LHCN-M2 (cell line): ENCODE results near the gene ARID1B. TPM values are rescaled to one million over a fixed set of nuclear protein-coding genes. Genes with fewer than 3 reads are reported as not detected.

Source experiments
- DNase-seq: peaks from one replicate; pipeline ENCODE4 v3.0.0-alpha.2; 2012; ENCODE audit warnings: low read depth
- total RNA-seq: library from RNA; depleted of rRNA; stranded (reverse); fragments of >200 nt; gene quantifications from 2 replicates; pipeline ENCODE4 v1.2.3, GENCODE V29; 2014

ARID1B gene
- total RNA-seq, 1 experiment from 2014 or later = 19.0 TPM

DNA sequence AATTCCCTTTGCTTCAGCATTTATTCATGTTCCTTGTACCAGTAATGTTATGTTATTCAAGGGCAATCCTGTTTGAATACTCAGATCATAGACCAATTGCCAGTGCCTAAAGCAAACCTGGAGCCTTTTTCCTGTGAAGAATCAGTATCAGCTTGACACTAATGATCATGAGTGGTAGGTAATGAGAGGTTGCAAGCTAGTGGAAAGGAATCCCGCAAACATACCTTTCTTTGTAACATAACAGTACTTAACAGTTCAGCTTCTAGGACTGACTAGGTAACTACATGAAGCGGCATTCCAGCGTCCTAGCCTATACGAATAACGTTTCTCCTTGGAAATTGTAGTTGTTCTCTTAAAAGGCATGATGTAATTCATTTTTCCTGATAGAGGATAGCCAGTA, 292.4 kb downstream of the ARID1B start:
- DNase-seq = no peak

DNA sequence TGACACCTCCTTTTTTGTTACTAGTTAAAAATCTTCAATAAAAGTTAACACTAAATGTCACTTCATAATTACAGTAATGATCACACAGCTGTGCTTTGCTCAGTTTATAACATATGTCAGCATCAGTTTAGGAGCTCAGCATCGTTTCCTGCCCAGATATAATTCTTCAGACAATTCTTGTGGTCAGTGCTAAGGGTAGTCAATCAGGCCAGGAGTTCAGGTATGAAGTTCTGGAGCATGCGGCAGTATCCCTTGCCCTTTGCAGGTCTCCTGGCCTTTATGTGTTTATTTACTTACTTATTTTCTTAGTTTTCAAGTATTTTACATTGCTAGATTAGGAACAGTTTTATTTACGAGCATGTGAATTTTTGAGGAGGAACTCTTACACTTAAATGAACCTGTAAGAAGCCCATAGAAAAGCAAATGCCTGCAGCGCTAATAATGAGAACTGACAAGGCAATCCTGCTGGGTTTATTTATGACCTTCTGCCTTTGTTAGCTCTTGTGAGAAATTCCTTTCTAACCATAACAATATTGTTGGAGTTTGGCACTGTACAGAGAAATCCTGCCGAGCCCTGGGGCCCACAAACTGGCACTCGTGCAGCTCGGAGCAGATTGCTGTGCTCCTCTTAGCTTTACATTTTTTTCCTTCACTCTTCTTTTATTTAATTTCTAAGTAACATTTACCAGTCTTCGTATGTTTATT, 293.4 kb downstream of the ARID1B start:
- no peak for DNase-seq

DNA sequence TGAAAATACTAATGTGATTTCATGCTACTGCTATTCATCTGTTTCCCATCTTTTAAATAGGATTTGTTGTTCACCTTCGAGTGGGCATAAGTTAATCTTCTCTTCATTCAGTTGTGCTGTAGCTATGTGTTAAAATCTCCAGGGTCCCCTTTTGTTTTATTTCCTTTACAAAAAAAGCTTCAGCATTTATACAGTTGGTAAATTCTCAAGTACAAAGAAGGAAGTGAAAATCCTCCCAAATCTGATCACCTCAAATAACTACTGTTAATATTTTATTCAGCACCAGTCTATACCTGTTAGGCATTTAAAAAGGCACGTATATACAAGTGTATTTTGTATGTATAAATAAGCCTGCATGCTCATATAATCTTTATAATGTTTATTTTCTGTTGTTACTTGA, 294.9 kb downstream of the ARID1B start:
- DNase-seq = no peak

DNA sequence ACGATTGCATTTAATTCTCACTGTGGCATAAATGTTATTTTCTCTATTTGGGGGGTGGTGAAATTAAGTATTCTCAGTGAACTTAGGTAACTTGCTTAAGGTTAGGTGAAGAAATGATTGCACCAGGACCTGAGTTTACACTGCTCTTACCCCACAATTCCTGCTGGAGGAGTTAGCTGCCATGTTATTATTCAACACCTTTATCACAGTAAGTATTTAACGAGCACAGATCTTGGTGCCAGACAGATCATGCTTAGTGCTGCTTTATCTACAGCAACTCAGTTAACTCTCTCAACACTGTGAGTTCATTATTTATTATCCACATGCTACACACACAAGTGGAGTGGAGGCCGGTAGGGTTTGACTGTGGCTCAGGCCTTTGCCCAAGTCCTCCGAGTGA, 296.4 kb downstream of the ARID1B start:
- no peak for DNase-seq

DNA sequence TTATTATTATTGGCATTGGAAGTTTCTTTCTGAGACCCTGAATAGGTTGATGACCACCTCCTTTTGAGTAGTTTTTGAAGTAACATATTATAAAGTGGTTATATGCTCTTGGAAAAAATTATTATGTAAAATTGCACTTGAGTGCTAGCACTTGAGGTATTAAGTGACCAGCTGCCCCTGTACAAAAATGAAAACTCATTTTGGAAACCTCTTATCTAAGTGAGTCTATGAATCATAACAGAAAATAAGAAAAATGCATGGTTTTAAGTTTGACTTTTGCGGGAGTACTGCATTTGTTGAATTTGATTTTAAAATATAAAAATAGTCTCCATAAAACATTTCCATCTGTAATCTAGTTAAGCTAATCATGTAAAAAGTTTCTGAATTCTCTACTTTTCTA, 297.8 kb downstream of the ARID1B start:
- DNase-seq = no peak

DNA sequence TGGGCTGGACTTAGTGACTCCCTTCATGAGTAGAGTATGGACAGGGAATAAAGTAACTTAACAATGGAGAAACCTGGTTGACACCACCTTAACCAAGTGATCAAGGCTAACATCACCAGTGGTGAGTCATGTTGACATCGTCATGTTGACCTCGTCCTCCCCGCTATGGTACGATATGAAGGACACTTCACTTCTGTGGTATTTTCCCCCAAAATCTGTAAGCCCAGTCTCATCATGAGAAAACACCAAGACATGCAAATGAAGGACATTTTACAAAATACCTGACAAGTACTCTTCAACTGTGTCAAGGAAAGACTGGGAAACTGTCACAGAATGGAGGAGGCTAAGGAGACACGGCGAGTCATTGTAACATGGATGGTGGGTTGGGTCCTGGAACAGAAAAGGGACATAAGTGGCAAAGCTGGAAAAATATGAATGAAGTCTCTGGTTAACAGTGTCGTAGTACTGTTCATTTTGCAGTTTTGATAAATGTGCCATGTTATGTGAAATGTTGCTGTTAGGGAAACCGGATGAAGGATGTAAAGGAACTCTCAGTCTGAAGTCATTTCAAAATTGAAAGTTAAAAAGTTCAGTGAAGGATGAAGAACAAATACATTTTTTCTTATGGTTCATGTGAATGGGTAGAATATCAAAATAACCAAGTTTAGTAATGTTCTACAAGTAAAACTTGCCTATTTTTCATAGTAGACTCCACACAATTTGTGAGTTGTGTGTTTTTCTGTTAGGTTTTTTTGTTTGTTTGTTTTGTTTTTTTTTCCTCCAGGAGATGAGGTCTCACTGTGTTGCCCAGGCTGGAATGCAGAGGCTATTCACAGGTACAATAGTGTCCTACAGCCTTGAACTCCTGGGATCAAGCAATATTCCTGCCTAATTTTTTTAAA, 298.6 kb downstream of the ARID1B start:
- peak; percentile 34 for DNase-seq

DNA sequence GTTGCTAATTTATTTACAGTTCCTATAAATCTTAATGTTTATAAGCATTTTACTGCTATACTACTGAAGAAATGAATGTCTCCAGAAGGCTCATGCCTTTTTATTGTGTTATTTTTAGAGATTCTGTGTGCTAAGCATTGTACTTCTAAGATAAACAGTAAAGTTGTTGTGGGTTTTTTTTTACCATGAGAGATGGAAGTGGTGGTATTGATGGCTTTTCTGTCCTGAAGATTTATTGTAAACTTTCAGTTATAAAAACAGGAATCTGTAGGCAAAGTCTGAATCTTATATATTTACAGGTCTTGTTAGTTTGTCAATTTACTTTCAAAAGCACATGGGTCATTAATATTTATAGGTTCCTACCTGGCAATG, 299.3 kb downstream of the ARID1B start:
- no peak for DNase-seq

DNA sequence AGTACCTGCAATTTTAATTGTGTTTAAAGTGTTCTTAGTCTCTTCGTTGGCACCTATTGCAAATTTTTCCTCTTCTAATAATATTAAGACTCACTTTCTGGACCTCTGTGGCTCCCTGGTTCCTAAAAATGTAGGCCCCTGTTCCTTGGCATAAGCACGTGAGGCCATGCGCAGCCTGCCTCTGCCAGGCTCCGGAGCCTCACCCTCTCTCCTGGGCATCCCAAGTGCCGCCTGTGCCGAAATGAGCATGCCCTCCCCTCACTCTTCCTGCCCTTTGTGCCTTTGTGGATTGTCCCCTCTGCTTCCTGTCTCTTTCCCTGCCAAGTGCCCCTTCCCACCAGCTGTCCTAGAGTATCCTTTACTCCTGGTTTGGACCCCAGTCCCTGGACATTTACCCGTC, 300.1 kb downstream of the ARID1B start:
- no peak for DNase-seq

DNA sequence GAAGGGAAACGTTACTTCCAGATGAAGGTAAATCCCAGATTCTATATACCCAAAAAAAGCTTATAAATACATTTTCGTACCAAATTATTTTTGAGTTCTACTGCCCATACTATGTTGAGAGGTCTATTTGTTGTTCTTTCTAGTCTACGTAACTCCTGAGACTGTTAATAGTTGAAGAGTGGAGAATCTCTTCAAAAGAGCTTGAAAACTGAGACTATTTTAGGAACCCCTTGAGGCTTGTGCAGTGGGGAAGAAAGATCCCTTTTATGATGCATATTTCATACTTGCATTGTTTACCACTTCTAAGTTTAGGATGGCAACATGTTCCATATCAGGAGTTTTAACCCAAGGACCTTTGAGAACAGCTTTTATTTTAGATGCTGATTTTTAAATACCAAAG, 301.1 kb downstream of the ARID1B start:
- DNase-seq = no peak

DNA sequence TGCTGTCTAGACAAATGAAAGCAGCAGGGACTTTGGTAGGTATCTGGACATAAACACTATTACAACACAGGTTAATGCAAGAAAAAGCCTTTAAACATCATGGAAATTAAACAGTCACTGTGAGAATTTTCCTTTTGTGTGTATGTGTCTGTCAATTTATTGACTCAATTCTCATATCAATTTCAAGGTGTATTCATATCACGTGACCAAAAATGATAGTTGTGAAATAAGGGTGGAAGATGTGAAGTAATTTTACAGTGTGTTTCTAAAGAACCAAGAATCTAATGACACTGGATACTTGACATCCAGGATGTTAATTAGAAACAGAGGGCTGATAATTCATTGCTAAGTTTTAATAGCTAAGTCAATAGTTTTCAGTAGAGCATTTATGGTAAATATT, 302.1 kb downstream of the ARID1B start:
- DNase-seq = no peak

DNA sequence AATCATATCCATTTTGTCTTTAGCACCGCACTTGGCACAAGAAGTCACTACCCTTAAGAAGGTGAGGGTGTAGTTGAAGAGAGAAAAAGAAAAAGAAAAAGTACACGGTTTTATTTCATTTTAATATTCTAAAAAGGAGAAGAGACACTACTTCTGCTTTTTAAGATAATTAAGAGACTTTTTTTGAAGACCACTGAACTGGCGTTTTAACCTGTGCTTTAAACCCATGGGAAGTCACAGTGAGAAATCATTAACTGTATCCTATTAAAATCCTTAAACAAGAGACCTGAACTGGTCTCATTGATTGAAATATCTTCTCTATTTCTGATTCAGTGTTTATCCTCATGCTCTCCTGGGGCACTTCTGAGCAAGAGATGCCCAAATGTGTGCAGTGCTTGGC, 302.6 kb downstream of the ARID1B start:
- DNase-seq = no peak

DNA sequence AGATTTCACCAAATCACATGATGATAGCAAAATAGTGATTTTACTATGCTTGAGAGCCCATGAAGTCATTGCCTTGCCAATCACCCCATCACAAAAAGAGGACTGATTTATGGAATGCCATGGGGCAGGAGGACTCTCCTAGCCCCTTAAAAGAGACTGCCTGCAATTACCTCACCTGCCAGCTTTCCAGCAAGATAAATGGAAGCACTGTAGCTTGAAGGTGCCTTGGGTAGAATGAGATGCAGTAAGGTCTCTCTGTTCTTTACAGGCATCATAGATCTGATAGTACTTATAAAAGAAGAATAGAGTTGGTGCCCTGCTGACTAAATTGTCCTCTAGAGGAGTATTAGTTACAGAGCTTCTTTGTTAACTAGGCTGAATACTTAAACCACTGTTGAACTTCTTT, 303.8 kb downstream of the ARID1B start:
- DNase-seq = no peak

DNA sequence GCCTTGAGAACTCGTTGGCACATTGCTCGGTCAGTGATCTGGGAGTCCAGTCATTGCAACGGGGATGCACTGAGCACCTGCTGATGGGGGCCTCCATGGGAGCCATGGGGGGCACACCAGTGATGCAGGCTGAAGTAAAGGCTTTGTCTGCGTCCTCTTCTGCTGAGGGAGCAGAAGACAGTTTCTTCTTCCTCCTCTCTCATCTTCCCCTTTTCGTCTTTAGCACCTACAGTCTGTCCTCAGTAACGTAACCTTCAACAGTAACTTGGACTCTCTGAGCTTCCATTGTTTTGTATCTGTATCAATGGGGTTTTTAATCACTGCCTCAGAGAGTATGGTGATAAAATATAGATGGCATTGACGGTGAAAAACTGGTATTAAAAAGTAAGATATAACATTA, 306.2 kb downstream of the ARID1B start:
- no peak for DNase-seq

DNA sequence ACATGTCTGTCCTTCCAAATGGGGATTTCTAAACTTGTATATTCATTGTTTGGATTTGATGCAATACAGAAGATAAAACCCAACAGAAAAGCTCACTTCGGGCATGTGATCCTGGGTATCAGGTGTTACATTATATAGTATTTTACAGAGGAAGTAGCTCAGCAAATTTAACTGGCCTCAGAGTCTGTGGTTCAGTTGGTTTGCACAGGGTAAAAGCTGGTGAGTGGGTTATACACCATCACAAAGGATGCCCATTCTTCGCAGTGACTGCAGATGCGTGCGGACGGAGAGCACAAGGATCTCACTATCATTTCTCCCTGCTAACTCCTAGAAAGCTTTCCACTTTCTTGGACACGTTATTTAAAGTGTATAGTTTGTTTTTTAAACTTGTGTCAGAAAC, 309.5 kb downstream of the ARID1B start:
- DNase-seq = no peak

DNA sequence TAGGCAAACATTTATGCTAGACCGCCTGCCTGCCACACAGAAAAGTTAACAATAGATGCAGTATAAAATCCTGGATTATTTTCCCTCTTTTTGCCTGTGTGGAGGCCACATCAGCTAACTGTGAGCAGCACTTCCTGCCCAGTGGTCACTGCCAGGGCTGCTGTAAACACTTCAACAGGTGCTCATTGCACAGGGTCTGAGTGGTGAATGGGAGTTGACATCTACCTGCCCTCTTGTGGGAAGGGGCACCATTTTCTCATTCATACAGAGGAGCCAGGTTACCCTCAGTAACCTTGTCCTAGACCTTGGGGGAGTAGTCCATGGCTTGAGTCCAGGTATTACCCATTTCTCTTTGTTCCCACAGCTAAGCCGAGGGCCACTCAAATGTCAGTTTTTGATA, 310.8 kb downstream of the ARID1B start:
- DNase-seq = no peak

DNA sequence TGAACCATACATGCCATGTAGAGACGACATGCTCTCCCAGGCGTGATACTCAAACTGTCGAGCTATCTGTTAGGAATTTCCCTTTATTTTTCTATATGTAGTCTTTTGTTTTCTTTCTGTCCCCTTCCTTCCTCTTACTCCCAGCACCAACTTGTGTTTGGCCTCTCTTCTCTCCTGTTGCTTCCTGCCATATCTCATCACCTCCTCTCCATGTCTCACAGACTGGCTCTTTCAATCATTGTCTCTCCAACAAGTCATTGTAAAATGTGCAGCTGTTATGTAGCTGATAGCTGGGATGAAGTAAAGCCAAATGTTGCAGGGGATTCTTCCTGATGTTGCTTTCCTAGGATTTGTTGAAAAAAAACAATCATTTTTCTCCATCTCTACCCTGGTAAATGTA, 311.7 kb downstream of the ARID1B start:
- peak; percentile 42 for DNase-seq

DNA sequence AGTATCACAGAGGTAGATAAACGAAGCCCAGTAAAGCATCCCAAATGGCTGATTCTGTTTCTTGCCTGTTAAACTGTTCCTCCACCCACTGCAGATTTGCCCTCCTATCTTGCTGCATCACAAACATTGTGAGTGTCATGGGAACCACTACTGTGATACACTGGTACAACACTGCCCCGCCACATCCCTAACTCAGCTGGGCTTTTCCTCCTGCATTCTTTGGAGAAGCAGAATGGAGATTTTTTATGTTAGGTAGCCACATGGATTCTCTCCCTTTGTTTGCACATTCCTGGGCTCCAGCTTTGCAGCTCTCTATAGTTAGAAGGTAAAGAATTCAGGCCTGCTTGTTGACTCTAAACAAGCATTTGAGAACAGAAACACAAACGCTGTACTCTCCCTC, 312.1 kb downstream of the ARID1B start:
- DNase-seq = peak; percentile 65

DNA sequence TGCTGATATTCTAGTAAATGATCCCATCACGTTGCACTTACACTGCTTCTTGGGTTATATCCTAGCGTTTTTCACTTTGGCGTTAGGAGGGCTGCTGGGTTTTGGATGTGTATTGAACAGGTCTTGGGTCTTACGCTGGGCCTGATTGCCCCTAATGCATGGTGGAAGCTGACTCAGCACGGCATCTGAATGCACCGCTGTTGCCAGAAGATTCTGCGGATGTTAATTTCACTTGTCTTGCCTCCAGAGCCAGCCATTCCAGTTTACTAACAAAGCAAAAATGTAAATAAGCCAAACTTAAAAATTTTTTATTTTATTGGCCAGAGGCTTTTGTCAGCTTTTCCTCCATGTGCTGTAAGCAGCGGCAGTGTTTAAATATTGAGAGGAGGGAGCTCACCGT, 312.7 kb downstream of the ARID1B start:
- DNase-seq = no peak

DNA sequence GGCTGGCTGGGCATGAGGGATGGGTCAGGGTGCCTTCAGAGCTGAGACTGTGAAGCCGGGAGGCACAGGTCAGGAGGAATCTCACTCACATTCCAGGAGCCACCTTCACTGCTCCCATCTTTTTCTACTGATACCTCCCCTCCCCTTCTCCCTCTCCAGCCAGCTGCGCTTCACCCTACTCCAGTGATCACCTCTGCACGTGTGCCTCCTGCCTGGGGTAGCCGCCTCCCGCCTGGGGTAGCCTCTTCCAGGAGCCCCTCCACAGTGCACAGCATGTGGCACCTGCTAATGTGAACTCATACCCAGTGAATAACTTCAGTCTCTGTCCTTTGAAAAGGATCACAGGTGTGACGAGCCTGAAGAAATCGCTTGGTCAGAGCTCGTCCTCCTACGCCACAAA, 313.6 kb downstream of the ARID1B start:
- DNase-seq = no peak

DNA sequence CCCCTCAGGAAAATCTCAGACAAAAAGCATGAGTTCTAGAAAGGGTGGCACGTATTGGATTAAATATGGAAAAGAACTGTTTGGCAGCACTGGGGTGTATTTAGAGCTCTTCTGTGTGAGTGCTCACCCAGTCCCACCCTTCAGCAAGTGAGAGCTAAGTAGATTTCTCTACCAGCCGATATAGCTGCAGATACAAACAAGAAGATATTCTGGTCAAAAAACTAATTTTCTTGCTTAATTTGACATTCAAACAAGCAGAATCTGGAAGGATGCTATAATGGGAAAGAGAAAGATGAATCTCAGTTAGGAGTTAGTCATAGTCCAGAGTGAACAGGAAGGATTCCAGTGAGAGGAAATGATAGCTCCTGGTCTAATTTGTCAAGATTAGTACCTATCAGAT, 314.1 kb downstream of the ARID1B start:
- no peak for DNase-seq

DNA sequence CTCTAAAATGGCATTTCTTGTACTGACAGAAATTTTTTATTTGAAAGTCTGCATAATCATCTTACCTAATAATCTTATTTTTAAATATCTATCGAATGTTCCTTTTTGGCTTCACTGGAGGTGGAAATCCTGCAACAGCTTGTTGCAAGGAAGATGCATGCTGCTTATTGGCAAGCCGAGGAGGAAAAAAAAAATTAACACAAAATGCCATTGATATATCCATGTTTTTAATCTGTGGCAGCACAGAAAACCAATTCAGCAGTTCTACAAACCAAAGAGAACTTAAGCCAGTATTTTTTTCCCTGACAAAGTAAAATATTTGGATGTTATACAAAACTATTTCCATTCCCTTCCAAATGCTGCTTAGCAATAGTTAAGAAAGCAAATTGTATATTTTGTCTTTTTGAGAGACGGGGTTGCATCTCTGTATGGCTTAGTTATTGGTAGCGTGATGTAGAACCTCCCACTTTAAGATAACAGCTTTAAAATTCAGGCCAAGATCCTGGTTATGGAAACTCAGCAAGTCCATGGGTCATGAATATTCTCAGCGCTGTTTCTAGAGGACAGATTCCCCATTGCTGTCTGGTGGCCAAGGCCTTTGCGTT, 314.8 kb downstream of the ARID1B start:
- DNase-seq = no peak

DNA sequence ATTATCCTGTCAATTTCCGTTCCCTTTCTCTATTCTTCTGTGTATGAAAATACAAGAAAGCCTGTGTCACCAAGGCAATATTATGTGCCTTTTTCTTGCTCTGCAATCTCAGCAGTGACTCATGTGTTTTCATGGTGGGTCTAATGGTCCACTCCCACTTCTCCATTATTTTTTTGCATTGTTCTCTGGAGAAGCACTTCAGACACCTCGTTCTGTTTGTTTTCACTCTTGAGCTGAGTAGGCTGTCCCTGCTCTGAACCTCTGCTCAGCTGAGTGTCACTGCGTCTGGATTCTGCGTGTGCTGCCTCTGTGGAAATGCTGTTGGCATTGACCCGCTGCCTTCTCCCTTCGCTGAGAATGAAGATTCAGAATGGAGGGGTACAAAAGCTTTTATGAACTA, 315.6 kb downstream of the ARID1B start:
- no peak for DNase-seq

DNA sequence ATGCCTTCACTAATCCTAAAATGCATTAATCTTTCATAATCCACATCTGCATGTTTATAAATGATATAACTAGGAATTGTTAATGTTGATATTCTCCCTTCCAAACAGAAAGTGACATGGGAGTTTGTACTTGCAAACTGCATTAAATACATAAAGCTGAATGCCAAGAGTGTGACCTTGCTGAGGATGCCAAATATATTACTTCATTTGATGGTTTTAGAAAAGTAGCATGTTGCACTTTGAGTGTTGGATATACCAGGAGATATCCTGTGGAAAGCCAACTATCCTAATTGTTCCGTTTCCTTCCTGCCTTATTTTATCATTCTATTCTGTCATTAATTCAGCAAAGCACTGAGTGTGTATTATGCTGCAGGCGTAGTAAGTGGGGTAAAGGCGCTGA, 316.4 kb downstream of the ARID1B start:
- DNase-seq = no peak
